HEK293 (cell line): ENCODE results near the gene PRKCE.

Experiments used
- CTCF ChIA-PET: fragments of 350-600 bp; formaldehyde crosslinking; extraction: SDS; loops from one replicate; lab custom pipeline; 2021; ENCODE audit warnings: antibody characterized with exemption; lab: Yijun Ruan, JAX
- POLR2A ChIA-PET: fragments of 300-600 bp; formaldehyde crosslinking; extraction: SDS; loops from one replicate; lab custom pipeline; 2020; ENCODE audit warnings: antibody characterized with exemption, inconsistent platforms; lab: Yijun Ruan, JAX
- H3K27ac ChIP-seq: fragments of 200-500 bp; sonication (Bioruptor generic); 2 replicates; pipeline ENCODE4 v1.5.1; 2014; ENCODE audit warnings: low read depth, low read length, control low read depth, inconsistent platforms; ENCODE audit errors: extremely low read depth
- H3K36me3 ChIP-seq, 2 experiments: fragments of 200-500 bp in 1 of 2; sonication (Bioruptor generic) in 1 of 2; 1 replicate in 1 of 2; 2 replicates in 1 of 2; pipeline ENCODE4 v1.5.1; 2014 to 2017; ENCODE audit warnings: inconsistent platforms in 2 of 2, low read length in 2 of 2; ENCODE audit not compliant: control insufficient read depth in 2 of 2, insufficient read depth in 1 of 2
- H3K4me1 ChIP-seq: fragments of 200-500 bp; sonication (Bioruptor generic); 2 replicates; pipeline ENCODE4 v1.5.1; 2014; ENCODE audit warnings: mild to moderate bottlenecking, low read length, inconsistent platforms; ENCODE audit not compliant: control insufficient read depth, insufficient read depth
- H3K4me3 ChIP-seq: 2 replicates; pipeline ENCODE4 v1.5.1; 2011; ENCODE audit warnings: low read depth, mild to moderate bottlenecking, control low read depth, low read length, moderate library complexity
- H3K9me3 ChIP-seq: fragments of 200-500 bp; sonication (Bioruptor generic); 2 replicates; pipeline ENCODE4 v1.5.1; 2014; ENCODE audit warnings: low read depth, low read length, inconsistent platforms; ENCODE audit not compliant: control insufficient read depth, insufficient read depth
- BCL11B ChIP-seq: fragments of 450-650 bp; formaldehyde crosslinking; IDR thresholded peaks from 2 replicates; pipeline ENCODE4 v1.5.1; 2016; ENCODE audit warnings: low read depth, missing biosample characterization, missing genetic modification characterization
- FEZF1 ChIP-seq: fragments of 450-650 bp; formaldehyde crosslinking; IDR thresholded peaks from 2 replicates; pipeline ENCODE4 v1.5.1; 2016; ENCODE audit warnings: missing biosample characterization, missing genetic modification characterization
- HOXD13 ChIP-seq: sonication (generic); formaldehyde crosslinking; IDR thresholded peaks from 2 replicates; pipeline ENCODE4 v1.8.0; 2022; ENCODE audit warnings: missing genetic modification reagents, borderline replicate concordance
- KLF1 ChIP-seq: fragments of 450-650 bp; formaldehyde crosslinking; IDR thresholded peaks from 2 replicates; pipeline ENCODE4 v1.5.1; 2016; ENCODE audit warnings: missing biosample characterization, missing genetic modification characterization
- MZF1 ChIP-seq: fragments of 450-650 bp; formaldehyde crosslinking; IDR thresholded peaks from 2 replicates; pipeline ENCODE4 v1.5.1; 2017; ENCODE audit warnings: missing biosample characterization, missing genetic modification characterization, borderline replicate concordance
- OVOL3 ChIP-seq: fragments of 450-650 bp; formaldehyde crosslinking; IDR thresholded peaks from 2 replicates; pipeline ENCODE4 v1.5.1; 2016; ENCODE audit warnings: missing biosample characterization, missing genetic modification characterization
- WT1 ChIP-seq: fragments of 450-650 bp; formaldehyde crosslinking; IDR thresholded peaks from 2 replicates; pipeline ENCODE4 v1.5.1; 2016; ENCODE audit warnings: missing biosample characterization, missing genetic modification characterization
- ZBTB7A ChIP-seq: fragments of 450-650 bp; formaldehyde crosslinking; IDR thresholded peaks from 2 replicates; pipeline ENCODE4 v1.5.1; 2016; ENCODE audit warnings: low read depth, missing biosample characterization, missing genetic modification characterization
- ZBTB8A ChIP-seq: fragments of 450-650 bp; formaldehyde crosslinking; IDR thresholded peaks from 2 replicates; pipeline ENCODE4 v1.5.1; 2016; ENCODE audit warnings: missing biosample characterization, missing genetic modification characterization
- ZNF10 ChIP-seq: fragments of 450-650 bp; formaldehyde crosslinking; IDR thresholded peaks from 2 replicates; pipeline ENCODE4 v1.5.1; 2017; ENCODE audit warnings: missing biosample characterization, missing genetic modification characterization
- ZNF239 ChIP-seq: fragments of 450-650 bp; formaldehyde crosslinking; IDR thresholded peaks from 2 replicates; pipeline ENCODE4 v1.5.1; 2016; ENCODE audit warnings: missing biosample characterization, missing genetic modification characterization
- ZNF394 ChIP-seq: fragments of 450-650 bp; formaldehyde crosslinking; IDR thresholded peaks from 2 replicates; pipeline ENCODE4 v1.5.1; 2016; ENCODE audit warnings: missing biosample characterization, missing genetic modification characterization, mild to moderate bottlenecking, moderate library complexity, borderline replicate concordance
- ZNF621 ChIP-seq: fragments of 450-650 bp; formaldehyde crosslinking; IDR thresholded peaks from 2 replicates; pipeline ENCODE4 v1.5.1; 2017; ENCODE audit warnings: missing biosample characterization, missing genetic modification characterization
- ZNF654 ChIP-seq: fragments of 450-650 bp; formaldehyde crosslinking; IDR thresholded peaks from 2 replicates; pipeline ENCODE4 v1.5.1; 2016; ENCODE audit warnings: low read depth, missing biosample characterization, missing genetic modification characterization
- TF ChIP-seq, protein P1 (sequence below): fragments of 450-650 bp; formaldehyde crosslinking; IDR thresholded peaks from 2 replicates; pipeline ENCODE4 v1.5.1; 2016; ENCODE audit warnings: missing biosample characterization, missing genetic modification characterization
- TF ChIP-seq, protein P2 (sequence below): fragments of 450-650 bp; formaldehyde crosslinking; IDR thresholded peaks from 2 replicates; pipeline ENCODE4 v1.5.1; 2016; ENCODE audit warnings: missing biosample characterization, missing genetic modification characterization
- TF ChIP-seq, protein P3 (sequence below): fragments of 450-650 bp; formaldehyde crosslinking; IDR thresholded peaks from 2 replicates; pipeline ENCODE4 v1.5.1; 2016; ENCODE audit warnings: missing biosample characterization, missing genetic modification characterization
- TF ChIP-seq, protein P4 (sequence below): fragments of 450-650 bp; IDR thresholded peaks from 2 replicates; pipeline ENCODE4 v1.5.1; 2018; ENCODE audit warnings: missing biosample characterization, mild to moderate bottlenecking, missing genetic modification characterization

PRKCE gene

DNA sequence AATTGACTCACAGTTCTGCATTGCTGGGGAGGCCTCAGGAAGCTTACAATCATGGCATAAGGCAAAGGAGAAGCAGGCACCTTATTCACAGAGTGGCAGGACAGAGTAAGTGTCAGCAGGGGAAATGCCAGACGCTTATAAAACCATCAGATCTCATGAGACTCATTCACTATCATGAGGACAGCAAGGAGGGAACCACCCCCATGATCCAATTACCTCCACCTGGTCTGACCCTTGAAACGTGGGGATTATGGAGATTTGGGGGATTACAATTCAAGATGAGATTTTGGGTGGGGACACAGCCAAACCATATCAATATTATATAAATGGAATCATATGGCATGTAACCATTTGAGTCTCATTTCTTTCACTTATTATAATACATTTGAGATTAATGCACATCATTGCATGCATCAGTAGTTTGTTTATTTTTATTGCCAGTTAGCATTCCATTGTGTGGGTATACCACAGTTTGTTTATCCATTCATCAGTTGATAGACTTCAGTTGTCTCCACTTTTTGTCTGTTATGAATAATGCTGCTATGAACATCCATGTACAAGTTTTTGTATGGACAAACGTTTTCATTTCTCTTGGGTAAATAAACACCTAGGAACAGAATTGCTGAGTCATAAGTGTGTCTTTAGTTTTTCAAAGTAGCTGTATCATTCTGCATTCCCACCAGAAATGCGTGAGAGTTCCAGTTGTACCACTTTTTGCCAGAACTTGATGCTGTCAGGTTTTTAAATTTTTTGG, 34.6 kb upstream of the PRKCE start:
- H3K27ac ChIP-seq, result no peak overlapping the region
- H3K36me3 ChIP-seq, result no peaks in the 10 kb centered on the region
- ChIA-PET POLR2A (no interaction called here), CTCF (interaction anchor here (0.6 to 0.9 kb wide), 2 partner anchors 10 to 162 kb away, joined by 4 read pairs; no protein-coding TSS in a partner anchor)
- H3K4me1 ChIP-seq, result peaks cover 19% of the 10 kb centered on the region
- H3K4me3 ChIP-seq, result no peak overlapping the region
- TF ChIP-seq, protein P1, sequence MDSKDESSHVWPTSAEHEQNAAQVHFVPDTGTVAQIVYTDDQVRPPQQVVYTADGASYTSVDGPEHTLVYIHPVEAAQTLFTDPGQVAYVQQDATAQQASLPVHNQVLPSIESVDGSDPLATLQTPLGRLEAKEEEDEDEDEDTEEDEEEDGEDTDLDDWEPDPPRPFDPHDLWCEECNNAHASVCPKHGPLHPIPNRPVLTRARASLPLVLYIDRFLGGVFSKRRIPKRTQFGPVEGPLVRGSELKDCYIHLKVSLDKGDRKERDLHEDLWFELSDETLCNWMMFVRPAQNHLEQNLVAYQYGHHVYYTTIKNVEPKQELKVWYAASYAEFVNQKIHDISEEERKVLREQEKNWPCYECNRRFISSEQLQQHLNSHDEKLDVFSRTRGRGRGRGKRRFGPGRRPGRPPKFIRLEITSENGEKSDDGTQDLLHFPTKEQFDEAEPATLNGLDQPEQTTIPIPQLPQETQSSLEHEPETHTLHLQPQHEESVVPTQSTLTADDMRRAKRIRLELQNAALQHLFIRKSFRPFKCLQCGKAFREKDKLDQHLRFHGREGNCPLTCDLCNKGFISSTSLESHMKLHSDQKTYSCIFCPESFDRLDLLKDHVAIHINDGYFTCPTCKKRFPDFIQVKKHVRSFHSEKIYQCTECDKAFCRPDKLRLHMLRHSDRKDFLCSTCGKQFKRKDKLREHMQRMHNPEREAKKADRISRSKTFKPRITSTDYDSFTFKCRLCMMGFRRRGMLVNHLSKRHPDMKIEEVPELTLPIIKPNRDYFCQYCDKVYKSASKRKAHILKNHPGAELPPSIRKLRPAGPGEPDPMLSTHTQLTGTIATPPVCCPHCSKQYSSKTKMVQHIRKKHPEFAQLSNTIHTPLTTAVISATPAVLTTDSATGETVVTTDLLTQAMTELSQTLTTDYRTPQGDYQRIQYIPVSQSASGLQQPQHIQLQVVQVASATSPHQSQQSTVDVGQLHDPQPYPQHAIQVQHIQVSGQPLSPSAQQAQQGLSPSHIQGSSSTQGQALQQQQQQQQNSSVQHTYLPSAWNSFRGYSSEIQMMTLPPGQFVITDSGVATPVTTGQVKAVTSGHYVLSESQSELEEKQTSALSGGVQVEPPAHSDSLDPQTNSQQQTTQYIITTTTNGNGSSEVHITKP (tag by site-specific recombination), result 0 out of 2 replicates have a peak, but pooled peaks have one; percentile 43
- TF ChIP-seq, protein P2, sequence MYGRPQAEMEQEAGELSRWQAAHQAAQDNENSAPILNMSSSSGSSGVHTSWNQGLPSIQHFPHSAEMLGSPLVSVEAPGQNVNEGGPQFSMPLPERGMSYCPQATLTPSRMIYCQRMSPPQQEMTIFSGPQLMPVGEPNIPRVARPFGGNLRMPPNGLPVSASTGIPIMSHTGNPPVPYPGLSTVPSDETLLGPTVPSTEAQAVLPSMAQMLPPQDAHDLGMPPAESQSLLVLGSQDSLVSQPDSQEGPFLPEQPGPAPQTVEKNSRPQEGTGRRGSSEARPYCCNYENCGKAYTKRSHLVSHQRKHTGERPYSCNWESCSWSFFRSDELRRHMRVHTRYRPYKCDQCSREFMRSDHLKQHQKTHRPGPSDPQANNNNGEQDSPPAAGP (tag by site-specific recombination), result no peak
- TF ChIP-seq ZBTB7A (tag by site-specific recombination) (no peak), HOXD13 (no peak), MZF1 (peak; percentile 88; the same call in 1 of the 2 replicates), ZNF10 (tag by site-specific recombination) (peak; percentile 84), KLF1 (tag by site-specific recombination) (0 out of 2 replicates have a peak, but pooled peaks have one; percentile 27), ZNF394 (tag by site-specific recombination) (no peak), BCL11B (tag by site-specific recombination) (no peak), ZNF654 (no peak), WT1 (tag by site-specific recombination) (peak; percentile 61), ZBTB8A (tag by site-specific recombination) (0 out of 2 replicates have a peak, but pooled peaks have one; percentile 26), ZNF621 (tag by site-specific recombination) (no peak), ZNF239 (tag by site-specific recombination) (no peak), OVOL3 (tag by site-specific recombination) (0 out of 2 replicates have a peak, but pooled peaks have one; percentile 14), FEZF1 (tag by site-specific recombination) (0 out of 2 replicates have a peak, but pooled peaks have one; percentile 26)
- TF ChIP-seq, protein P3, sequence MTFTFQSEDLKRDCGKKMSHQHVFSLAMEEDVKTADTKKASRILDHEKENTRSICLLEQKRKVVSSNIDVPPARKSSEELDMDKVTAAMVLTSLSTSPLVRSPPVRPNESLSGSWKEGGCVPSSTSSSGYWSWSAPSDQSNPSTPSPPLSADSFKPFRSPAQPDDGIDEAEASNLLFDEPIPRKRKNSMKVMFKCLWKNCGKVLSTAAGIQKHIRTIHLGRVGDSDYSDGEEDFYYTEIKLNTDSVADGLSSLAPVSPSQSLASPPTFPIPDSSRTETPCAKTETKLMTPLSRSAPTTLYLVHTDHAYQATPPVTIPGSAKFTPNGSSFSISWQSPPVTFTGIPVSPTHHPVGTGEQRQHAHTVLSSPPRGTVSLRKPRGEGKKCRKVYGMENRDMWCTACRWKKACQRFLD (tag by site-specific recombination), result no peak
- TF ChIP-seq, protein P4, sequence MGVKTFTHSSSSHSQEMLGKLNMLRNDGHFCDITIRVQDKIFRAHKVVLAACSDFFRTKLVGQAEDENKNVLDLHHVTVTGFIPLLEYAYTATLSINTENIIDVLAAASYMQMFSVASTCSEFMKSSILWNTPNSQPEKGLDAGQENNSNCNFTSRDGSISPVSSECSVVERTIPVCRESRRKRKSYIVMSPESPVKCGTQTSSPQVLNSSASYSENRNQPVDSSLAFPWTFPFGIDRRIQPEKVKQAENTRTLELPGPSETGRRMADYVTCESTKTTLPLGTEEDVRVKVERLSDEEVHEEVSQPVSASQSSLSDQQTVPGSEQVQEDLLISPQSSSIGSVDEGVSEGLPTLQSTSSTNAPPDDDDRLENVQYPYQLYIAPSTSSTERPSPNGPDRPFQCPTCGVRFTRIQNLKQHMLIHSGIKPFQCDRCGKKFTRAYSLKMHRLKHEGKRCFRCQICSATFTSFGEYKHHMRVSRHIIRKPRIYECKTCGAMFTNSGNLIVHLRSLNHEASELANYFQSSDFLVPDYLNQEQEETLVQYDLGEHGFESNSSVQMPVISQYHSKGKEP, result peak; percentile 71
- H3K9me3 ChIP-seq, result no peaks in the 10 kb centered on the region
